Stimulated activated CD8-positive, alpha-beta memory T cell treated with anti-CD3 and anti-CD28 coated beads, Interleukin-4, amount 100 ng/mL, for 24 hours (primary cell): ENCODE results near the gene DOK4.
A peak's percentile ranks its signal among the peaks of the same experiment; 100 is the strongest.

ENCODE experiments used
- DNase-seq: peaks from one replicate; pipeline ENCODE4 v3.0.0-alpha.2; 2020; ENCODE audit warnings: low read depth

The DOK4 gene

DNA sequence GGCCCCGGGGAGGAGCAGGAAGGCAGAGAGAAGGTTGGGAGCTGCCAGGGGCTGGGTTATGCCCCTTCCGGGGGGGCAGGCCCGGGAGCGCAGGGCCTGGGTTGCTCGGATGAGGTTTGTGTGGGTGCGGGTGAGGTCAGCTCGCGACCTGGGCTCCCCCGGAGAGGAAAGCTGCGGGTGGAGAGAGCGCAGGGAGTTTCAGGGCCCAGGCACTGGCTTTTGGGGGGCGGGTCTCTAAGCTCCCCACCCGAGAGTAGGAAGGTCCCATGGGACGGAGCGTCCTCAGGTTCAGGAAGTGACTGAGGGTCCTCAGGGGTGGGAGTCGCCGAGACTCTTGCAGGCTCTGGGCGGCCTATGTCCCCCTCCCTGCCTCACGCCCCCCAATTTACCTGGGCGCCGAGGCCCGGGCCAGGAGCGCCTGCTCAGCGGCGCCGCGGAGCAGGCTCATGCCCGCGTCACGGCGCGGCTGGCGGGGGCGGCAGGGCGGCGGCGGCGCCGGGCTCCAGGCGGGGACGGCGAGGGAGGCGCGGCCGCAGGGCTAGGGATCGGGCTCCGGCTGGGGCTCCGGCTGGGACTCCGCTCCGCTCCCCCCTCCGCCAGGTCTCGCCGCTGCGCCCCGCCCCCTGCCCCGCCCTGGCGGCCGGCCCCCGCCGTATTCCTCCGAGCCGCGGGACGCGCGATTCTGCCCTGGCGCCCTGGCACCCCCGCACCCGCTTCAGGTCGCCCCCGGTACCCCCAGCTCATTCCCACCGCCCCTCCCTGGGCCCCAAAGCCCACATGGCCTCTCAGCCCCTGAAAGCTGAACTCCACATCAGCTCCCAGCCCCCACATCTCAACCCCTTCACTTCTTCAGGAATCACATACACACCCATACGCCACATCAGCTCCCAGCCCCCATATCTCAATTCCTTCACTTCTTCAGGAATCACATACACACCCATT, at the start of gene DOK4:
Gene DOK4, minus strand, starts transcription at position 578 of the 942 bp plus-strand sequence. CDS start 6,986 bp downstream, outside the sequence.
- peak; percentile 77 for DNase-seq

DNA sequence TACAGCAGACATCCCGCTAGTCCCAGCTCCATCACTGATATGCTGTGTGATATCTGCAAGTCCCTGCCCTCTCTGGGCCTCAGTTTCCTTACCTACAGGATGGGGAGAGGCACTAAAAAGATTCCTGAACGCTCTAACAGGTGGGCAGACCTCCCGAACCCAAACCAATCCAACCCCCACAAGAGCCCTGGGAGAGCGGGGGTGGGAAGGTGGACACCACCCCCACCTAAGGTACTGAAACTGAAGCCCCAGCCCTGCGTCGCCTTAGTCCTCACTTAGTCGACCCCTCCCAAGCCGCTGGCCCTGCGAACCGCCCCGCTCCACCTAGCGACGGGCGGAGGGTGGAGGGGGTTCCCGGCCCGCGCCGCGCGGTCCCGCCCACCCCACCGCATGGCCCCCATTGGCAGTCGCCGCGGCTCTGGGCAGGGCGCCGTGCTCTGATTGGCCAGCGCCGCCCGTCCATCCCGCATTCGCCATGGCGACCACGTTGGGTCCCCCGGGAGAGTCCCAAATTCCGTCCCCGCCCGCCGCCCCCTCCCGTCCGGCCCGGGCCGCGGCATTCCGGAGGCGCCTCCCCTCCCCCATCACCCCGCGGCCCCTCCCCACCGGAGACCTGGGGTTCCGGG, 49.5 kb upstream of the DOK4 start:
- DNase-seq: peak; percentile 93

DNA sequence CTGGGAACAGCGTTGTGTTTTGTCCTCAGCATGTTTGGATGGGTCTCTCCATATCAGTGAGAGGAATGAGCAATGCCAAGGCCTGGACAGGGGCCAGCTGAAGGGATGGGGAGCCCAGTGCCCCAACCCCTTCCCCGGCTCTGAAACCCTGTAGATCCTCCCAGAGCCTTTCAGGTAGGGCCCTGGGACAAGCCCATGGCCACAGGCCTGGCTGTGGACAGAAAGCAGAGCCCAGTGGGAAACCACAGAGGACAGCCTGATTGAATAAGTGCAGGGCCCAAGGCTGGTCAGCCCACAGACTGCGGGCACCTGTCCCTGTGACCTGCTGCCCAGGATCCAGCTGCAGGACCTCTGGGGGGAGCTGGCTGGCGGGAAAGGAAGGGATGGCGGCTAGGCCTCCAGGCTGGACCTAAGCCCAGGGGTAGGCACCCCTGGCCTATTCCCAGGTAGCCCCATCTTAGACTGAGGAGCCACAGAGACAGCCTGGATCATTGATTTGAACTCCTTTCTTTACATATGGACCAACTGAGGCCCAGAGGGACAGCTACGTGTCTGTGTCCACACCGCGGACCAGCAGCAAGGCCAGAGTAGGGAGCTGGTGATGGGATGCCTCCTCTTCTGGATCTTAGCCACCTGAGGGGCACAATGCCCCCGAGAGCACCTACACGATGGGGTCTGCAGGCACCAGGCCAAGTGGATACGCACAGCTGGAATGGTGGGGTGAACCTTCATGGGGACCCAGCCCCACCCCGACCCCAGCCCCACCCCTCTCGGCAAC, 48.8 kb upstream of the DOK4 start:
- DNase-seq: no peak

DNA sequence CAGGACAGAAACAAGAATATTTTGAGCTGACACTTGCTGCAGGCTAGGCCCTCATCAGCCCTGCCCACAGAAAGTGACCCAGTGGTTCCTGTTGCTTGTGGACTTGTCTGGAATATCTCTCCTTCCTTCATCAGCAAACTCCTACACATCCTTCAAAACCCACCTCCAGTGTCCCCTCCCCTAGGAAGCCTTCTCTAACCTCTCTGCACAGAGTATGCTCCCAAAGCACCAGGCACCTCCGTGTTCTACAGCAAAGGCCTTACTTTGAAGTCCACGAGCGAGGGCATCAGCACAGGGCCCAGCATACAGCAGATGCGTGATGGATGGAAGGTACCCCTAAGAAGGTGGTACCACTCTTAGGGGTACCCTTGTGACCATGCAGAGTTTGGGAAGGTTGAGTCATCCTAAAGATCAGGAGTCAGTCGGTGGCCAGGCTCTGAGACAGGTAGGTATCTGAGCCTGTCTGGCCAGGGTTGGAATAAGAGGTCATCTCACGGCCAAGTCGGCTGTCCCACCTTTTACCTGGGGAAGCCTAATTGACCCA, 48.1 kb upstream of the DOK4 start:
- no peak for DNase-seq

DNA sequence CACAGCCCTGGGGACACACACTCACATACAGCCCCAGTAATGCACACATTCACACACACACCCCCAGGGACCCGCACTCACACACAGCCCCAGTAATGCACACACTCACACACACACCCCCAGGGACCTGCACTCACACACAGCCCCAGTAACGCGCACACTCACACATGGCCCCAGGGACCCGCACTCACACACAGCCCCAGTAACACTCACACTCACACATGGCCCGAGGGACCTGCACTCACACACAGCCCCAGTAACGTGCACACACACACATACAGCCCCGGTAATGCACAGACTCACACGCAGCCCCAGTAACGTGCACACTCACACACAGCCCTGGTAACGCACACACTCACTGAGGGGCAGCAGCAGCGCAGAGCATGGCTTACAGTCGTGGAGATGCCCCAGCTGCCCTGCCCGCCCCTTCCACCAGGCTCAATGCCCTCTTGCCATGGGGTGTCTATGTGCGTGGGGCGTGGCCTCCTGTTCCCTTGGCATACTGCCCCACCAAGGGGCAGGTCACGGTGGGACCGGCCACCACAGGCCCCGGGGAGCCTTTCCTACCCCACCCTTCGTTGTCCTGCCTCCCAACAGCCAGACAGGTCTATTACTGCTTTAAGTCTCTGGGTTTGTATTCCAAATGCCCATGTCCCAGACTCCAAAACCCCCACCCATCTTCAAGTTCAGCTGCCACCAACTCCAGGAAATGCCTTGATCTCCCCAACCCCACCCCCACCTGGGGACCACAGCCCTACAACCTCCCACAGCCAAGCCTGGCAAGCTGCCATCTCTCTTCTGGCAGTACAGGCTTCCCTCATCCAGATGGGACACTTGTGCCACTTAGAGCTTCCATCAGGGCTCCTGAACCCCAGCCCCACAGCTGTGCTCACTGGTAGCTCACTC, 47.4 kb upstream of the DOK4 start:
- no peak for DNase-seq

DNA sequence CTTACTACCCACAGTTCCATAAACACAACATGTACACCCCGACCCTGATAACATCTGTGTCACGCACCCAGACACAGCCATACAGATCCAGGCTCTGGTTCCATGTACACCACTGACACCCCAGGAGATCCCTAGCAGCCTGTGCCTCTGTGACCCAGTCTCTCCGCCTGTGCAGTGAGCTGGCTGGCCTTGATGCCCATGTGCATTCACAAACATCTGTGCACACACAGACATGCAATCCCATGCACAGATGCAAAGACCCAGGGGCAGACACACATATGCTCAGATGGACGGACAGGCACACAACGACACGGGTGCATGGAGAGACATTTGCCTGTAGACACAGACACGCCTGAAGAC, 46.0 kb upstream of the DOK4 start:
- no peak for DNase-seq

DNA sequence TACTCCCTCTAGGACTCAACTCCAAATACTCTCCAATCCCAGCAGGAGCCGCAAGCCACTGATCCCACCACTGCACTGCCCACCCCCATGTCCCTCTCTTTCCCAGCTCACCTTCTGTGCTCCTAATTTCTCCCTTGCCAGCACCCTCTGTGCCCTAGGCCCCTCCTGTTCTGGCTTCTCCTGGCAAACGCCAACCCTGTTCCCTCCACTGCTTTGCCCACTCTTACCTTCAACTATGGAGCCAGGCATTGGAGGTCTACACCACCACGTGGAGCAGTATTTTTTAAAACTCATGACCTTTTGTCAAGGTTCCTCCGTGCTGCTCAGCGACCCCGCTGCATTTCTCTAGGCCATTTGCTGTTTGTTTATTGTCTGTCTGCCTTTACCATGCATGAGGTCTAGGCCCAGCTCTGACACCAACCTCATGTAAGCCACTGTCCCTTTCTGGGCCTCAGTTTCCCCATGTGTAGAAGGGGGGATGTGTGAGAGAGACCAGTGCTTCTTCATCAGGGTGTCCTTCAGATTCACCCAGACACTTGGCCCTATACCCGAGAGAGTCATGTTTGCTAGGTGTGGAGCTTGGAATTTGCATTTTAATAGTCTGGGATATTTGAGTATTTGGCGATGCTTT, 45.5 kb upstream of the DOK4 start:
- no peak for DNase-seq

DNA sequence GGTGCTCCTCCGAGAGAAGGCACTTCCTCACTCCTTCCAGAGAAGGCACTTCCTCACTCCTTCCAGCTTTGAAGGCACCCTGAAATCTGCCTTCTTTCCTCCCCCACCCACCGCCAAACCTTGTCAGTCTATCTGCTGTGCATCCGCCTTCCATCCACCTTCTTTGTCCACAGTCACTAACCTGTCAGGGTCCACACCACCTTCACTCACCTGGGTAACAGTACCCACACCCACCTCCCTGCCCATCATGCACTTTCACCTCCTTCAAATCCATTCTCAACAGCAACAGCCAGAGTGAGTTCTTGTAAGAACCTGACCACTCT, 44.9 kb upstream of the DOK4 start:
- DNase-seq: no peak

DNA sequence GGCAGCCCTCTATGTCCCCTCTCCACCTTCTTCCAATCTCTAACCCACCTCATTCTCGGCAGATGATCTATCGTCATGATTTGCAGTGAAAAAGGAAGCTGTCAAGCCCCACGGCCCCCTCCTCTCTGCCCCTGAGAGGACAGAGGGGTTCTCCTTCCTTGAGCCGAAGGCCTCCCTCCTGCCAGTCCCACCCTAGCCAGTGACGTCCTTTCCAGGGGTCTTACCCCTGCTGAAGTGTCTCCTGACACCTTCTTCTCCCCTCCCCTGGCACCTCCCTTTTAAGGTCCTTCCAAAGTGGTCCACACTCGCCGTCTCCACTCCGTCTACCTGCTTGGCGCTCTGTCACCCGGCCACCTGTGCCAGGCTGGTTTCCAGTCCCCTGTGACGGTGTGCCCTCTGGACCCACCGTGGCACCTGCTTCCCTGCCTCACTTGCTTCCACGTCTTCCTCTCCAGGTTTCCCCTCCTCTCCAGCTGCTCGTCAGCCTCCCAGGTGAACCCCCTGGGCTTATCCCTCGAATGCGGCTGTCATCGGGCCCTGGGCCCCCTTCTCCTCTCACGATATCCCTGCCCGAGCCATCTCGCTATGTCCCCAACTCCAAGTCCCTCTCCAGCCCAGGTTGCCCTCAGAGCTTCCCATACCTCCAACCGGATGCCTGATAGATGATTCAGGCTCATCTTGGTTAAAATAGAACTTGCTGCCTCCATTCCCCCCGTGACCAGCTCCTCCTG, 44.4 kb upstream of the DOK4 start:
- no peak for DNase-seq

DNA sequence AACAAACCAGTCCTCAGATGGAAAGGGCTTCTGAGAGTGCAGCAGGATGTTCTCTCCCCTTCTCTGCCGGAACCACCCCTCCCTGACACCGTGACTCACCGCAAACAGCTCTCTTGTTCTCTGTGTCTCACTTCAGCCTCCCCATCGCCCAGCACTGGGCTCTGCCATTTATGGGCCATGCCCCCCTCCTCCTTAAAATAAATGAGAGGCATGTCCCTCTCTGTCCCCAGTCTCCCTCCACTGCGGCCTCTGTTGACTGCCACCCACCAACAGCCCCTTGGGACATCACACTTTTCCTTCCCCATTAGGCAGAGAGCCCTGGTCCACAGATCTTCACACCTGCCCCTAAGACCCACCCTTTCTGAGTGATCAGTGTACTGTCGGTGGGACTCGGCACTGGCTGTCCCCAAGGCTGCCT, 43.8 kb upstream of the DOK4 start:
- DNase-seq: peak; percentile 65

DNA sequence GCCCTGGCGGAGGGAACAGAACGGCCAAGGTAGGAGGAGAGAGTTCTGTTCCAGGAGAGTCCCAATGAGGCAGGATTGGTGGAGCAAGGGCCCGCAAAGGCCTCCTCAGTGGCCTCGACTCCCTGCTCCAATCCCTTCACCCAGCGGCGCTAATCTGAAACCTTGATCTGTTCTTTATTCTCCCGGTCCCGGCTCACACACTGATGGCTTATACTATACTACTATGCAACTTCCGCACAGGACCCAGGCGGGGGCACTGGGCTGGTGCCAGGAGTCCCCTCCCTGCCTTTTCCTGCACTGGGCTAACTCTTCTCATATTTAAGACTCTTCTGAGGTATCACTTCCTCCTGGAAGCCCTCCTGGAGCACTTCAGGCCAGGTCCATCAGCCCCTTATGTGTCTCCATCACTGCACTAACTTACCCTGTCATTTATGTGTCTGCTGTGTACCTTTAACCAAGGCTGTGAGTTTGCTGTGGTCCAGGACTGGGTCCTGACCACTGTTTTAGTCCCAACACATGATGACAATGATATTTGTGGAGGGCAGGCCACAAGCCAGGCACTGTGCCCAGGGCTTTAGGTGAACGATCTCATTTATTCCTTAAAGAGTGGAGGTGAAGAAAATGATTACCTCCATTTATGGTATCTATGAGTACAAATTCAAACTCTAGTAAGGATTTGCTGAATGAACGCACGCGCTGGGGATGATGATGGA, 43.3 kb upstream of the DOK4 start:
- no peak for DNase-seq

DNA sequence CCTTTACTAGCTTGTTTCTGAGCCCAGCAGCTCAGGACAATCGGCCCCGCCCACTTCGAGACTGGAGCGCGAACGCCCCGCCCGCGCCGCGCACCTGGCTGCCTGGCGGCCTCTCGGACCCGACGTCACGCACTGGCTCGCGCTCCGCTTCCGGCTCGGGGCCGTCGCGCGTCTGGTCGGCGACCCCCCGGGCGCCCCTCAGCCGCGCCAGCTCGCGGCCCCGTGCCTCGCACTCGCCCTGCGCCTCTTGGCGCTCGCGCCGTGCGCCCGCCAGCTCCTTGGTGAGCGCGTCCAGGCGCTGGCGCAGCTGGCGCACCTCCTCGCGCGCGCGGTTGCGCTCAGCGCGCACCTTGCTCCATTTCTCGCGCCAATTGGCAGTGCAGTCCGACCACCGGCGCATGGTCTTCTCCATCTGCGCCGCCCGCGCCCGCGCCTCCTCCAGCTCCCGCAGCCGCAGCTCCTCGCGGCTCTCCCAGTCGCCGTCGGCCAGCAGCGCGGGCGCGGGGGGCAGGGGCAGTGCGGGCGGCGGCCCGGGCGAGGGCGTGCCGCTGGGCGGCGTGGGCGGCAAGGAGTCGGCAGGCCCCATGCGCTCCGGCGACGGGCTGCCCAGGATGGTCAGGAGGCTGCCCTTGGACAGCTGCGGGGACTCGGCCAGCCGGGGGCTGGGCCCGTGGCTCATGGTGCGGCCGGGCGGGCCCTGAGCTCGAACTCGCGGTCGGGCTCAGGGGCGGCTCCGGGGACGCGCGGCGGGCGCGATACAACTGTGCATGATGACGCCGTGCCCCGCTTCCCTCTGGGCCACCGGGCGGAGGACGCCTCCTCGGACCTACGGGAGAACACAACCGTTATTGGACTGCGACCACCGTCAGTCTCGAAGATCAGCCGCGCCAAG, 42.5 kb upstream of the DOK4 start:
- DNase-seq: no peak

DNA sequence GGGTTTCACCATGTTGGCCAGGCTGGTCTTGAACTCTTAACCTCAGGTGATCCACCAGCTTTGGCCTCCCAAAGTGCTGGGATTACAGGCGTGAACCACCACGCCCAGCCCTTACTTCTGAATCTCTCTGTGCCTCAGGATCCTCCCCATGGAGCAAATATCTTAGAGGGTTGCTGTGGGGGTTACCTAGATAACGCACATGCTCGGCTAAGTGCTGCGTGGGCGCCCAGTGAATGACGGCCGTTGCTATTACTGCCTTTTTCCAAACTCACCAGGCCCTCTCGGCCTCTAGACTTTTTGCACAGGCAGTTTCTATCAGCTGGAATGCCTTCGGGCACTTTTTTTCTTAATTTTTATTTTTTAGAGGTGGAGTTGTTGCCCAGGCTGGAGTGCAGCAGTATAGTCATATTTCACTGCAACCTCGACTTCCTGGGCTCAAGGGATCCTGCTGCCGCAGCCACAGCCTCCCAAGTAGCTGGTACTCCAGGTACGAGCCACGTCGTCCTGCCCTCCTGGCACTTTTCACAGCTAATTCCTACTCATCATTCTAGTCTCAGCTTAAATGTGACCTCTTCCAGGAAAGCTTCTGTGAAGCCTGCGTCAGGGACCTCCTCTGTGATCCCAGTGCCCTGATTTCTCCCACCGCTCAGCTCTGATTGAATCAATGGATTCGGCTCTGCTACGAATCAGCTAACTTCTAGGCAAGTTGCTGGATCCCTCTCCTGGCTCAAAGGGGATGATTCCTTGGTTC, 41.5 kb upstream of the DOK4 start:
- no peak for DNase-seq

DNA sequence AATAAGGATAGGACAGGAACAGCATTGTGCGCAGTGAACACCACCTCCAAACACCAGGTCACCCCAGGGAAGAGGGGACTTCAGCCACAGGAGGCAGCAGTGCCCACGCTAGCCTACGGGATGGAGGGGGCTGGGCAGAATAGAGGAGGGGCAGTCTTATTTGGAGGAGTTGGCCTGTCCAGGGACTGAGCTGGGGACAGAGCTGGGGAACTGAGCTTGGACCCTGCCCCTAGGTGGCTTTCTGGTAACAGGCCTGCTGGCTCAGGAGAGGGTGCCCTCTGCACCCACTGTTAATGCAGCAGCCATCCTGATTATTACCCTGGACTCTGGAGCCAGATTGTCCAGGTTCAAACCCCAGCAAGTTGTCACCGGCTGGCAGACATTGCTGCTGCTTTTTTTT, 40.7 kb upstream of the DOK4 start:
- no peak for DNase-seq

DNA sequence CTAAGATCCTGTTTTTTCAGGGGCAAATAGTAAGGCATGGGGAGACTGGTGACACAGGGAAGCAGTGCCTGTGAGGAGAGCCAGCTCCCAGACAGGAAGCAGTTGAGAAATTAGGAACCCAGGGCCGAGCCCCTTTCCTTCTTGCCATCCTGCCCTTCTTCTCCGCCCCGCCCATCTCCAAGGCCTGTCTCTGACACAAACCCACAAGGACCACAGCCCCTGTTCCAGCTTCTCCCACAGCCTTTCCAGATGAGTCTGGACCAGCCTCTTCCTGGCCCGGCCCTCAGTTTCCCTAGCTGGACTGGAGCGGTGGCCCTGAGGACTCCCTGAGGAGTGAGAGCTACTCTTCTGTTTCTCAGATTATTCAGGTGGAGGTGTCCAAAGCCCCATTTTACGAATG, 40.2 kb upstream of the DOK4 start:
- no peak for DNase-seq

DNA sequence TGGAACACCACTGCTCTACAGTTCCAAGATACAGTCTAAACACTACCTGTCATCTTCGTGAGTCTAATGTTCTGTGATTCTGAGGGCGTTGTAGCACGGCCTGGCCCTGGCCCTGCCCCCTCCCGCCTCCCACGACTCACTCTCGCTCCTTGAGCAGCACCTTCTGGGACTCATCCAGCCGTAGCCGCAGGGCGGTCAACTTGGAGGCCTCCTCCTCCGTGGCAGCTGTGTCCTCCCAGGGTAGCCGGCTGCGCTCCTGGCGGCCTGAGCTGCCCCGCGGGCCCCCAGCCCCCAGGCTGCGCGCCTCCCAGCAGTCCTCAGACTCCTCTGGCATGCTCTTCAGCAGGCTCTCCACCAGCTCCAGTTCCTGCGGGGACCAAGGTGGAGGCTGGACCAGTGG, 39.5 kb upstream of the DOK4 start:
- DNase-seq: no peak

DNA sequence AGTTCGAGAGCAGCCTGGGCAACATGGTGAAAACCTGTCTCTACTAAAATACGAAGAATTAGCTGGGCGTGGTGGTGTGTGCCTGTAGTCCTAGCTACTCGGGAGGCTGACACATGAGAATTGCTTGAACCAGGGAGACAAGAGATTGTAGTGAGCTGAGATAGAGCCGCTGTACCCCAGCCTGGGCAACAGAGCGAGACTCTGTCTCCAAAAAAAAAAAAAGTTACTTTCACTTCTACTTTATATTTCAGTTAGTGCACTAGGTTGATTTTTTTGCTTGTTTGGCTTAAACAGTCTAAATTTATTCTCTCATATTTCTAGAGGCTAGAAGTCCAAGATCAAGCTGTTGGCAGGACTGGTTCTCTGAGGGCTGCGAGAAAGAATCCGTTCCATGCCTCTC, 36.7 kb upstream of the DOK4 start:
- no peak for DNase-seq

DNA sequence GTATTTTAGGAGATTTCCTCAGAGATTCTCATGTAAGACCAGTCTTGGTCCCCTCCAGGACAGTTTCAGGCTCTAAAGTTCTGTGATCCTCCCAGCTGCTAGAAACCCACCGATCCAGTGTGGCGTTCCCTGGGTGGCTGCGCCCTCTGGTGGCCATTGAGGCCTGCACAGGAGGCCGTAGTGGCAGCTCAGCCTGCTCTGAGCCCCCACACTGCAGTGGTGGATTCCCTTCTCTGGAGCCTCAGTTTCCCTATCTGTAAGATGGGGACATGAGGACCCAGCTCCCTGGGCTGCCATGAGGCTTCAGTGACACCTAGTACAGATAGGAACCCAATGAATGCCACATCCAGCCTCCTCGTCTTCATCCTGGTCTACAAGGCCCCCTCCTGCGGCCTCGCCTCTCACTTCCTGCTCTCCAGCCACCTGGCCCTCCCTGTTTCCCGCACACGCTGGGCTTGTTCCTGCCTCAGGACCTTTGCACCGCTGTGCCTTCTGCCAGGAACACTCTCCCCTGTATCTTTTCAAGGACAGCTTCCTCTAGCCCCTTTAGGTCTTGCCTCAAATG, 33.6 kb upstream of the DOK4 start:
- DNase-seq: peak; percentile 68
